ENCODE data around the gene EXOC3.

DNA sequence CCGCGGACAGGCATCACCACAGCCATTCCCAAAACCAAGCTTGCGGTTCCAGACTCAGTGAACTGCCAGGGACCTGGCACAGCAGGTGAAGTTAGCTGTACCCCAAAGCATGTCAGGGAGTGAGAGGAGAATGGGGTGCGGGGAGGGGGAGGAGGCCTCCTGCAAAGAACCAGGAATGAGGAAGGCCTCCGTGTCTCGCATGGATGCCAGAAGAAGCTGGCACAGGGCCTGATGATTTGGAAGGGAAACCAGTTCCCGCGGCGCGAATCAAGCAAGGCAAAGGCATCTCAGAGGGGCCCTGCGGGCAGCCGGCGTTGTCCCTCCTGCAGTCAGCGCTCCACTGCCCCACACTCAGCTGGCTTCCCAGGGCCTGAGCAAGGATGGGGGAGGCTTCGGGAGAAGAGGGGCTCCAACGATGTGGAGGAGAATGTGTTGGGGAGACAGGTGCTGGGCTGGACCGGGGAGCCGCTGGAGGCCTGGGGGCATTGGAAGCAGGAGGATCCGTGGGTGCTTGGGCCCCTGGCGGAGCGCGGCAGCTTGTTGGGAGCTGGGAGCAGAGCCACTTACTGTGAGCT, 66.7 kb downstream of the EXOC3 start:
- TF ChIP-seq, protein P1, sequence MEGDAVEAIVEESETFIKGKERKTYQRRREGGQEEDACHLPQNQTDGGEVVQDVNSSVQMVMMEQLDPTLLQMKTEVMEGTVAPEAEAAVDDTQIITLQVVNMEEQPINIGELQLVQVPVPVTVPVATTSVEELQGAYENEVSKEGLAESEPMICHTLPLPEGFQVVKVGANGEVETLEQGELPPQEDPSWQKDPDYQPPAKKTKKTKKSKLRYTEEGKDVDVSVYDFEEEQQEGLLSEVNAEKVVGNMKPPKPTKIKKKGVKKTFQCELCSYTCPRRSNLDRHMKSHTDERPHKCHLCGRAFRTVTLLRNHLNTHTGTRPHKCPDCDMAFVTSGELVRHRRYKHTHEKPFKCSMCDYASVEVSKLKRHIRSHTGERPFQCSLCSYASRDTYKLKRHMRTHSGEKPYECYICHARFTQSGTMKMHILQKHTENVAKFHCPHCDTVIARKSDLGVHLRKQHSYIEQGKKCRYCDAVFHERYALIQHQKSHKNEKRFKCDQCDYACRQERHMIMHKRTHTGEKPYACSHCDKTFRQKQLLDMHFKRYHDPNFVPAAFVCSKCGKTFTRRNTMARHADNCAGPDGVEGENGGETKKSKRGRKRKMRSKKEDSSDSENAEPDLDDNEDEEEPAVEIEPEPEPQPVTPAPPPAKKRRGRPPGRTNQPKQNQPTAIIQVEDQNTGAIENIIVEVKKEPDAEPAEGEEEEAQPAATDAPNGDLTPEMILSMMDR (IDR thresholded peaks at IDR 0.05): no peak
- TF ChIP-seq EP300 (IDR thresholded peaks at IDR 0.05) (no peak), POLR2A (IDR thresholded peaks at IDR 0.05) (no peak)

Data from sigmoid colon (tissue), 4 donors.